ENCODE measurements around the gene TSPAN9. TPM values are rescaled to one million over a fixed set of nuclear protein-coding genes. Genes with fewer than 3 reads are reported as not detected.

The TSPAN9 gene
- polyA plus RNA-seq, 3 donors, result 0.15 to 0.34 (median 0.25) TPM

DNA sequence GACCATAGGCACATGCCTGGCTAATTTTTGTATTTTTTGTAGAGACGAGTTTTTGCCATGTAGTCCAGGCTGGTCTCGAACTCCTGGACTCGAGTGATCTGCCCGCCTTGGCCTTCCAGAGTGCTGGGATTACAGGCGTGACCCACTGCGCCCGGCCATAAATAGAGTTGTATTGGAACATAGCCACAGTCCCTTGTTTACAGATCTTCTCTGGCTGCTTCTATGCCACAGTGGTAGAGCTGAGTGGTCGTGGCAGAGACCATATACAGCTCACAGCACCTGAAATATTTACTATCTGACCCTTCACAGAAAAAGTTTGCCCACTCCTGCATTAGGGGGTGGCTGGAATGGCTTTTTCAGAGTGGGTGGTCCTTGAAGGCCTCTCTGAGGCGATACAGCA lies 28.0 kb upstream of the TSPAN9 start:
- peaks cover 0 to 4% (median 0%) of the 10 kb centered on the region in 7 donors for H3K9me3 Mint-ChIP-seq
- no peak overlapping the region for H3K4me3 ChIP-seq (replicated peaks in 1 of 3; ENCODE audit: low read depth in 2 of 3, low read length in 3 of 3)
- no peak overlapping the region for H3K4me2 ChIP-seq (replicated peaks; ENCODE audit: extremely low read depth, low read length, poor library complexity, severe bottlenecking)
- no peaks in the 10 kb centered on the region for H3K4me1 ChIP-seq (ENCODE audit: control insufficient read depth in 1 of 2, insufficient read depth in 2 of 2, low read length in 2 of 2)
- no peak overlapping the region for H3K9ac ChIP-seq (ENCODE audit: insufficient read depth, low read length, poor library complexity, severe bottlenecking)
- TF ChIP-seq CTCF (IDR thresholded peaks at IDR 0.05), result no peak
- no peaks in the 10 kb centered on the region for H3K27me3 ChIP-seq (ENCODE audit: control insufficient read depth in 2 of 2, insufficient read depth in 2 of 2, low read length in 2 of 2)
- H3K79me2 ChIP-seq (ENCODE audit: insufficient read depth, low read length), result no peaks in the 10 kb centered on the region
- peaks cover 21 to 26% (median 22%) of the 10 kb centered on the region in 3 donors for H3K27me3 Mint-ChIP-seq (ENCODE audit: low read depth in 3 of 3)
- peak overlapping the region in 1 of 7 donors; percentile 30 for H3K27ac Mint-ChIP-seq
- H3K4me3 Mint-ChIP-seq, result no peak overlapping the region
- WGBS (ENCODE audit: insufficient coverage), result 89% methylated on average over 8 of the region's 9 CpGs
- no peaks in the 10 kb centered on the region for H4K20me1 ChIP-seq (ENCODE audit: insufficient read depth, low read length)
- H3K36me3 Mint-ChIP-seq, result no peaks in the 10 kb centered on the region
- H3K9me3 ChIP-seq (replicated peaks in 1 of 2; ENCODE audit: control insufficient read depth in 1 of 2, insufficient read depth in 1 of 2, low read length in 2 of 2), result no peaks in the 10 kb centered on the region
- no peak overlapping the region for H3K27ac ChIP-seq (ENCODE audit: low read depth in 1 of 2, low read length in 2 of 2)
- no peak overlapping the region for H2AFZ ChIP-seq (ENCODE audit: insufficient read depth, low read depth, low read length, poor library complexity, severe bottlenecking)
- no peak for DNase-seq
- no peaks in the 10 kb centered on the region for H3K36me3 ChIP-seq (replicated peaks in 1 of 2; ENCODE audit: control insufficient read depth in 1 of 2, insufficient read depth in 2 of 2, low read length in 2 of 2)
- intact Hi-C loops (cut with micrococcal nuclease), result loop anchor here in 1 of 2 donors (10.0 kb wide), 1 partner anchor 194 kb away; the partner anchor contains the start of gene TEX52
- peaks cover 9% of the 10 kb centered on the region for H3K4me1 Mint-ChIP-seq

- WGBS (ENCODE audit: insufficient coverage), result 10% methylated on average over 3 of the region's 11 CpGs
- DNase-seq, result no peak
- Mint-ChIP-seq H3K4me1 (peaks cover 9% of the 10 kb centered on the region), H3K36me3 (no peaks in the 10 kb centered on the region), H3K27me3 (ENCODE audit: low read depth in 3 of 3) (peaks cover 21 to 27% (median 22%) of the 10 kb centered on the region in 3 donors), H3K9me3 (peaks cover 0 to 4% (median 0%) of the 10 kb centered on the region in 7 donors), H3K4me3 (no peak overlapping the region), H3K27ac (no peak overlapping the region)
- no peak overlapping the region for H3K4me3 ChIP-seq (replicated peaks in 1 of 3; ENCODE audit: low read depth in 2 of 3, low read length in 3 of 3)
- no peaks in the 10 kb centered on the region for H3K4me1 ChIP-seq (ENCODE audit: control insufficient read depth in 1 of 2, insufficient read depth in 2 of 2, low read length in 2 of 2)
- TF ChIP-seq CTCF (IDR thresholded peaks at IDR 0.05), result no peak
- no peaks in the 10 kb centered on the region for H3K36me3 ChIP-seq (replicated peaks in 1 of 2; ENCODE audit: control insufficient read depth in 1 of 2, insufficient read depth in 2 of 2, low read length in 2 of 2)
- H2AFZ ChIP-seq (ENCODE audit: insufficient read depth, low read depth, low read length, poor library complexity, severe bottlenecking), result no peak overlapping the region
- H3K27me3 ChIP-seq (ENCODE audit: control insufficient read depth in 2 of 2, insufficient read depth in 2 of 2, low read length in 2 of 2), result no peaks in the 10 kb centered on the region
- H3K4me2 ChIP-seq (replicated peaks; ENCODE audit: extremely low read depth, low read length, poor library complexity, severe bottlenecking), result no peak overlapping the region
- no peak overlapping the region for H3K9ac ChIP-seq (ENCODE audit: insufficient read depth, low read length, poor library complexity, severe bottlenecking)
- H3K27ac ChIP-seq (ENCODE audit: low read depth in 1 of 2, low read length in 2 of 2), result no peak overlapping the region
- H4K20me1 ChIP-seq (ENCODE audit: insufficient read depth, low read length), result no peaks in the 10 kb centered on the region
- intact Hi-C loops (cut with micrococcal nuclease), result loop anchor here in 1 of 2 donors (10.0 kb wide), 1 partner anchor 195 kb away; the partner anchor contains the start of gene TEX52
- H3K9me3 ChIP-seq (replicated peaks in 1 of 2; ENCODE audit: control insufficient read depth in 1 of 2, insufficient read depth in 1 of 2, low read length in 2 of 2), result no peaks in the 10 kb centered on the region
- no peaks in the 10 kb centered on the region for H3K79me2 ChIP-seq (ENCODE audit: insufficient read depth, low read length)
Observed at GRCh38 chr12:3049611-3050249, 27.4 kb upstream of the TSPAN9 start.
